Activated CD4-positive, alpha-beta memory T cell treated with anti-CD3 and anti-CD28 coated beads for 36 hours (primary cell): ENCODE measurements around the gene UIMC1. TPM values are rescaled to one million over a fixed set of nuclear protein-coding genes. Genes with fewer than 3 reads are reported as not detected.

Experiments used
- CTCF ChIA-PET: fragments of 350-600 bp; sonication (Branson Sonifier 250); formaldehyde crosslinking; loops from one replicate; lab custom pipeline; 2021; ENCODE audit warnings: antibody characterized with exemption, inconsistent platforms; lab: Charles Lee
- POLR2A ChIA-PET: fragments of 350-600 bp; sonication (Branson Sonifier 250); formaldehyde crosslinking; loops from one replicate; lab custom pipeline; 2021; ENCODE audit warnings: antibody characterized with exemption; lab: Charles Lee
- DNase-seq: peaks from one replicate; pipeline ENCODE4 v3.0.0-alpha.2; 2020
- H3K27ac Mint-ChIP-seq: one replicate; pipeline ENCODE4 v1.8.0; 2021; ENCODE audit warnings: mixed read lengths
- H3K27me3 Mint-ChIP-seq: one replicate; pipeline ENCODE4 v1.8.0; 2021; ENCODE audit warnings: mixed read lengths
- H3K36me3 Mint-ChIP-seq: one replicate; pipeline ENCODE4 v1.8.0; 2021; ENCODE audit warnings: mixed read lengths
- H3K4me1 Mint-ChIP-seq: one replicate; pipeline ENCODE4 v1.8.0; 2021; ENCODE audit warnings: low read depth, mixed read lengths
- H3K4me3 Mint-ChIP-seq: one replicate; pipeline ENCODE4 v1.8.0; 2021; ENCODE audit warnings: mild to moderate bottlenecking, mixed read lengths
- H3K9me3 Mint-ChIP-seq: one replicate; pipeline ENCODE4 v1.8.0; 2021; ENCODE audit warnings: mixed read lengths
- intact Hi-C: fragments of 100-400 bp; cut with micrococcal nuclease; formaldehyde crosslinking; loops from one replicate; pipeline ENCODE4 v1.15.1; 2023
- total RNA-seq, 2 experiments: library from RNA; stranded (reverse); gene quantifications; one replicate each; pipeline ENCODE4 v1.2.3, GENCODE V29; 2021

The UIMC1 gene
- total RNA-seq, 2 experiments from 2014 or later: 52.9 to 53.5 TPM

DNA sequence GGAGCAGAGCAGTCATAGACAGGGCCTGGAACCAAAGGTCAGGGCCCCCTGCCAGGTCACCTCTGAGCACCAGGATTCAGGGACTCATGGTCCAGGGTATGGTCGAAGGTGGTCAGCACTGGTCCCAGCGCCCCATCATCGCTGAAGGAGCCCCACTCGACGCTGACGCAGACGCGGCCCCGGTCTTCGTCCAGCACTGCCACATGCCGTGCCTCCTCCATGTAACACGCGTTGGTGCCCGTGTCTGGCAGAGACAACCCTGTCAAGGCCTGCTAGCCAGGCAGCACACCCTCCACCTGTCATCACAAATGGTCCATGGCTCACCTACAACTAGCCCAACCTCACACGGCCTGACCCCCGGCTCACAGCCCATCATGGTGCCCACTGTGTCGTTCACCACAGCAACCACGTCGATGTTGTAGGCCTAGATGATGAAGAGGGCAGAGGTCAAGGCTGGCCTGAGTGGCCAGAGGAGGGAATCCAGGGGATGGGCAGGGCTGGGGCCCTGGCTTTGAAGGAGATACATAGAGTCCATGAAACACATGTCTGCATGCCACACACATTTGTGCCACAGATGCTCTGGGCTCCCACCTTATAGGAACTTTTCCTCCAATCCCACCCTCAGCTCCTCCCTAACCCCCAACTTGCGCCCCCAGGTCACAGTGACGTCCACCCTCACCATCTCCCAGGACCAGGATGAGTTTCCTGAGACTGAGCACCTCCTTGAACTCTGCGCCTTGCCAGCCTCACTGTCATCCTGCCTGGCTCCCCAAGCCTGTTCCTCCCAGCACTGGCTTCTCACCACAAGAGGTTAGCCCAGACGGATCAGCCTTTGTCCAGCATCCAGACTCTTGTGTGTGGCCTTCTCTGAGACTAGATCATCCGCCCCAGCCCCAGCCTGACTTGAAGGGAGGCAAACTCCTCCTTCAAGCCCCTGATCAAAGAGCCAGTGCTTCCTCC is 117.0 kb downstream of the UIMC1 start:
- CTCF ChIA-PET: no interaction called here
- DNase-seq: no peak
- H3K27me3 Mint-ChIP-seq: no peaks in the 10 kb centered on the region
- H3K9me3 Mint-ChIP-seq: no peaks in the 10 kb centered on the region
- no peak overlapping the region for H3K4me3 Mint-ChIP-seq
- POLR2A ChIA-PET: no interaction called here
- no peak overlapping the region for H3K27ac Mint-ChIP-seq
- intact Hi-C loops: no loop called here
- peaks cover 4% of the 10 kb centered on the region for H3K4me1 Mint-ChIP-seq
- no peaks in the 10 kb centered on the region for H3K36me3 Mint-ChIP-seq

GRCh38 chr5:176888865-176889165 is 117.8 kb downstream of the UIMC1 start:
- ChIA-PET CTCF (no interaction called here), POLR2A (no interaction called here)
- H3K4me3 Mint-ChIP-seq: no peak overlapping the region
- intact Hi-C loops: no loop called here
- no peak overlapping the region for H3K27ac Mint-ChIP-seq
- H3K27me3 Mint-ChIP-seq: no peaks in the 10 kb centered on the region
- H3K36me3 Mint-ChIP-seq: no peaks in the 10 kb centered on the region
- no peak for DNase-seq
- no peaks in the 10 kb centered on the region for H3K9me3 Mint-ChIP-seq
- H3K4me1 Mint-ChIP-seq: peaks cover 5% of the 10 kb centered on the region

- ChIA-PET POLR2A (no interaction called here), CTCF (interaction anchor here (0.6 kb wide), 1 partner anchor 221 kb away, joined by 3 read pairs; no protein-coding TSS in a partner anchor)
- intact Hi-C loops: no loop called here
- H3K36me3 Mint-ChIP-seq: no peaks in the 10 kb centered on the region
- H3K27me3 Mint-ChIP-seq: no peaks in the 10 kb centered on the region
- no peak overlapping the region for H3K4me3 Mint-ChIP-seq
- H3K4me1 Mint-ChIP-seq: peaks cover 5% of the 10 kb centered on the region
- no peaks in the 10 kb centered on the region for H3K9me3 Mint-ChIP-seq
- DNase-seq: no peak
- H3K27ac Mint-ChIP-seq: no peak overlapping the region
These were observed 118.3 kb downstream of the UIMC1 start for GRCh38 chr5:176888016-176888864.

DNA sequence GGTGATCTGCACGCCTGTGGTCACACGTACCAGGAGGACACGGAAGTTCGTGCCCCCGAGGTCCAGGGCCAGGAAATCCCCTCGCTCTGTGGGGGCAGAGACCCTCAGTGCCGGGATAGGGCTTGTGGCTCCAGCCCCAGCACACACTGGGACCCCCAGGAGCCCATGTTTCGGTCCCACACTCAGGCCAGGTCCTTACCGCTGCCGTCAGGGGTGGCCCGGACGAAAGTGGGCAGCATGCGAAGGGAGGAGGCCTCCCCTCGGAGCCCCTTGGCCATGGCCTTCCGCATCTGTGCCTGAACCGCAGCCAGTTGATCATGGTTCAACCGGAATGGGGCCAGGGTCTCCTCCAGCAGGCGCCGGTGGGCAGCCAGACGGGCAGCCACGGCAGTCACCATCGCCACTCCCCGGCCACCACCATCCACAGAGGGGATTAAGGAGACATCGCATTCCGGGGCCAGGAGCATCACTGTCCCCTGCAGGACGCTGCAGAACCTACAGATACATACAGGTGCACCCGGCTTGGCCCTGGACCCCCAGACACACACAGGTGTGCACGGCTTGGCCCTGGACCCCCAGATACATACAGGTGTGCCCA is 119.2 kb downstream of the UIMC1 start:
- POLR2A ChIA-PET: no interaction called here
- intact Hi-C loops: no loop called here
- H3K4me3 Mint-ChIP-seq: no peak overlapping the region
- DNase-seq: no peak
- CTCF ChIA-PET: interaction anchor here (0.6 kb wide), 1 partner anchor 220 kb away, joined by 3 read pairs; no protein-coding TSS in a partner anchor
- H3K27me3 Mint-ChIP-seq: no peaks in the 10 kb centered on the region
- H3K36me3 Mint-ChIP-seq: no peaks in the 10 kb centered on the region
- no peaks in the 10 kb centered on the region for H3K9me3 Mint-ChIP-seq
- no peak overlapping the region for H3K27ac Mint-ChIP-seq
- peaks cover 5% of the 10 kb centered on the region for H3K4me1 Mint-ChIP-seq

DNA sequence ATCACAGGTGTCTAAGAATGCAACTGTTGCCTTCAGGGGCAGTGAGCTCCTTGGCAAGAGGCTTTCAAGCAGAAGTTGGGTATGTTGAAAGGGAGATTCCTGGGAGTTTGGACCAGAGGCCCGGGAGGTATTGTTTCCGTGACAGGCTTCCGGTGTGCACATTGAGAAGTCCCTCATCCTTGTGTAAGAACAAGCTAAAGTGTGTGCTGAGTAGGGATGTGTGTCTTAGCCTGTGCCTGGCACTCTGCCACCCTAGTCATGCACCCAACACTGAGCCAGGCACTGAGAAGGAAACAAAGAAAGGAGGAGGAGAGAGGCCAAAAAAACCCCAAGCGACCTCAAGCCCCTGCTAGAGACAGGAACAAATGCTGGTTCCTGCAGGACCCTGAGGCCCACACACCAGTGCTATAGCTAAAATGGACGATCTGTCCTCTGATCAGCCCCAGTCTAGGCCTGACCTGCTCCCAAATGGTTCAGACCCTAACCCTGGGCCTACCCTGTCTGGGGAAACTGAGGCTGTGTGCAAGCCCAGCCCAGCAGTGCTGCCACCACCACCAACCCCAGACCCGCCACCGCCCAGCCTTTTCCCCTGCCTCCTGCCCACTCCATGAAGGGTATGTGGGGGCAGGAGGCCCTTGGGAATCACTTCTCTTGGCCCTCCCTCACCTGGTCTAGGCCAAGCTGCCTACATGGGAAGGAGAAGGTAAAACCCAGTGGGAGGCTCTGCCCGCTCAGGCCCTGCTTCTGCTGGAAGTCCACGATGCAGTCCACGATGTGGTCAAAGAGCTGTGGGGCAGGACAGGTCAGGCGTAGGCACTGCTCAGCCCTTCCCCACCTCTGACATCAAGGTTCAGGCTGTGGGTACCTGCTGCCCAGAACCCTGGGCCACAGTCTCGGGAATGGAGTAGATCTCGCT is 120.0 kb downstream of the UIMC1 start:
- intact Hi-C loops: no loop called here
- H3K36me3 Mint-ChIP-seq: no peaks in the 10 kb centered on the region
- no peak for DNase-seq
- peaks cover 5% of the 10 kb centered on the region for H3K4me1 Mint-ChIP-seq
- no peaks in the 10 kb centered on the region for H3K9me3 Mint-ChIP-seq
- no peaks in the 10 kb centered on the region for H3K27me3 Mint-ChIP-seq
- no peak overlapping the region for H3K27ac Mint-ChIP-seq
- ChIA-PET POLR2A (no interaction called here), CTCF (no interaction called here)
- H3K4me3 Mint-ChIP-seq: no peak overlapping the region

- ChIA-PET POLR2A (no interaction called here), CTCF (no interaction called here)
- Mint-ChIP-seq H3K27me3 (no peaks in the 10 kb centered on the region), H3K36me3 (no peaks in the 10 kb centered on the region), H3K4me1 (peaks cover 5% of the 10 kb centered on the region), H3K27ac (no peak overlapping the region), H3K4me3 (no peak overlapping the region), H3K9me3 (no peaks in the 10 kb centered on the region)
- intact Hi-C loops: no loop called here
- DNase-seq: no peak
These were observed 122.0 kb downstream of the UIMC1 start for GRCh38 chr5:176884571-176884890.

DNA sequence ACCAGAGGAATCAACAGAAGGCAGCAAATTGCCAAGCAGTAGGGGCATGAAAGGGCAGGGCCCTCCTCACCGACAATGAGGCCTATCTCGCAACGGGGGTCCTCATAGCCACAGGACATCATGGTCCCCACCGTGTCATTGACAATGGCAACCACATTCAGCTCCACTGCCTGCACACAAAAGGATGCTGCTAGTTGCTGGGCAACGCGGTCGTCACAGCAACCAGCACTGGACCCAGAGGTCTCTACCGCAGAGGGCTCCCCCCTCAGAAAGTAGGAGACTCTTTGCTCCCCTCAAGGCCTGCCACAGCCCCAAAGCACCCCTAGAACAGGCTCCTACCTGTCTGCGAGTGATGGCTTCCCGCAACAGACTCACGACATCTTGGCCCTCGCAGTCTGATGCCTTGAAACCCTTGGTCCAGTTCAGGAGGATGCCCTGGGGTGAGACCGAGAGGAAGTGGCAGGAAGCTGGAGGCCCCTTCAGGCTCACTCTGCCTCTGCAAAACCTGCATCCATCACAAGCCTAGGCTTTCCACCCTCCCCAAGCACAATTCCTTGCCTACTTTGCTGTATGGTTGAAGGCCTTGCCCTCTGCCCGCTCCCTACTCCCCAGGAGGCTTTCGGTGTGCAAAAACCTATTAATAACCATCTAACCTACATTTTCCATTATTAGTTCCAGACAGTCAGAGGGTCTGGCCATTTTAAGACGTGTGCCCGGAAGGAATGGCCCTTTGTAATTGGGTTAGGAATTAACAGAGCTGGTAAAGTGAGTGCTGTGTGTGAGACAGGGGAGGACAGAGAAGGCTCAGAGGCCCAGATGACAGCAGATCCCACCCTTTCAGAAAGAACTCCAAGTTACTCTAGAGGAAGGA is 122.6 kb downstream of the UIMC1 start:
- ChIA-PET CTCF (no interaction called here), POLR2A (no interaction called here)
- no peaks in the 10 kb centered on the region for H3K27me3 Mint-ChIP-seq
- no peaks in the 10 kb centered on the region for H3K36me3 Mint-ChIP-seq
- no peaks in the 10 kb centered on the region for H3K9me3 Mint-ChIP-seq
- H3K4me1 Mint-ChIP-seq: peaks cover 5% of the 10 kb centered on the region
- no peak for DNase-seq
- intact Hi-C loops: no loop called here
- H3K27ac Mint-ChIP-seq: no peak overlapping the region
- no peak overlapping the region for H3K4me3 Mint-ChIP-seq

GRCh38 chr5:176882567-176882903 is 124.0 kb downstream of the UIMC1 start:
- H3K36me3 Mint-ChIP-seq: no peaks in the 10 kb centered on the region
- no peak overlapping the region for H3K27ac Mint-ChIP-seq
- ChIA-PET POLR2A (no interaction called here), CTCF (no interaction called here)
- no peaks in the 10 kb centered on the region for H3K9me3 Mint-ChIP-seq
- DNase-seq: no peak
- intact Hi-C loops: no loop called here
- H3K4me3 Mint-ChIP-seq: no peak overlapping the region
- no peaks in the 10 kb centered on the region for H3K27me3 Mint-ChIP-seq
- peaks cover 5% of the 10 kb centered on the region for H3K4me1 Mint-ChIP-seq

DNA sequence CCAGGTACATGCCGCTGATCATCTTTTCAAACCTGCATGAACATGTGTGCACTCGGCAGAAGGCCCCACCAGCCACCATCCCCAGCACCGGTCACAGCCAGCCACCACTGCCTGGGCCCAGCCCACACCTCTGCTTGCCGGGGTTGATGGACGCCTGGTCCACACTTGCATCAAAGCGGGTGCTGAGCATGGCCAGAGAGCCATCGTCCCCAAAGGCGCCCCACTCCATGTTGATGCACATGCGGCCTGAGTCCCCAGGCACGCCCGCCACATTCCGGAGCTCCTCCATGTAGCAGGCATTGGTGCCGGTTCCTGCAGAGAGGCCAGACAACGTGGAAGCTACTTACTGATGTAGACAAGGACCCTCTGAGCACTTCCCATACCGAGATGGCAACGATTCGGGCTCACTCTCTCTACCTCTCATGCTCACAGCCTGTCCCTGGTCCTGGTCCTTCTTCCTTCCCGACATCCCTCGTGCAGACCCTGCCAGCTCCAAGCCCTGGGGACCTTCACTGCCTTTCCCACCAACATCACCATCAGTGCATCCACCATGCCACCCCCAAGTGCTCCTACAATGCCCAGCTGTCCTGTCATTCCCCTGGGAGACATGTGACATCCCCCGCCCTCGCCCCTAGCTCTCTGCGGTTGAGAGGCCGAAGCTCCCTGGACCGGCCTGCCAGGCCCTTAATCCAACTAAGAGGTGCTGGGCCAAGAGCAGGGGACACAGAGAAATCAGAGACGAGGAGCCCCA is 124.6 kb downstream of the UIMC1 start:
- no peaks in the 10 kb centered on the region for H3K27me3 Mint-ChIP-seq
- intact Hi-C loops: no loop called here
- H3K9me3 Mint-ChIP-seq: no peaks in the 10 kb centered on the region
- H3K4me3 Mint-ChIP-seq: no peak overlapping the region
- POLR2A ChIA-PET: no interaction called here
- CTCF ChIA-PET: no interaction called here
- H3K4me1 Mint-ChIP-seq: peaks cover 5% of the 10 kb centered on the region
- H3K27ac Mint-ChIP-seq: no peak overlapping the region
- no peaks in the 10 kb centered on the region for H3K36me3 Mint-ChIP-seq
- no peak for DNase-seq

- Mint-ChIP-seq H3K4me3 (no peak overlapping the region), H3K4me1 (peaks cover 5% of the 10 kb centered on the region), H3K27me3 (peaks cover 5% of the 10 kb centered on the region), H3K27ac (no peak overlapping the region), H3K36me3 (no peaks in the 10 kb centered on the region), H3K9me3 (no peaks in the 10 kb centered on the region)
- no peak for DNase-seq
- ChIA-PET CTCF (no interaction called here), POLR2A (no interaction called here)
- intact Hi-C loops: no loop called here
These were observed 125.4 kb downstream of the UIMC1 start for GRCh38 chr5:176881021-176881749.
